Measurements from ENCODE around the gene SUPT3H. TPM values are rescaled to one million over a fixed set of nuclear protein-coding genes. Genes with fewer than 3 reads are reported as not detected.

SUPT3H gene
- polyA plus RNA-seq, 1 donor (not counting 4 experiments of a cell fraction or from before 2014, with no cell fraction given): 7.6 TPM

- no peaks in the 10 kb centered on the region for H3K27me3 ChIP-seq (ENCODE audit: control insufficient read depth, extremely low read depth, insufficient read depth, low read length)
- no peaks in the 10 kb centered on the region for H3K36me3 ChIP-seq (ENCODE audit: control insufficient read depth in 2 of 2, extremely low read depth in 1 of 2, insufficient read depth in 2 of 2, low read length in 2 of 2)
- H3K4me3 ChIP-seq (ENCODE audit: control insufficient read depth in 2 of 3, extremely low read depth in 1 of 3, insufficient read depth in 2 of 3, low read depth in 1 of 3, low read length in 3 of 3): no peak overlapping the region
- no peak overlapping the region for H3K27ac ChIP-seq (ENCODE audit: control insufficient read depth, insufficient read depth, low read length)
- dilution Hi-C loops (cut with MboI; ENCODE audit: extremely low pct_ligation_motif_present, low sequenced_read_pairs): no loop called here
- H3K9me3 ChIP-seq (ENCODE audit: control insufficient read depth, low read depth, low read length): no peaks in the 10 kb centered on the region
- FAIRE-seq (no peak), DNase-seq (ENCODE audit: low read depth, low spot score) (no peak)
- no peak for TF ChIP-seq EZH2 (IDR thresholded peaks at IDR 0.05; ENCODE audit: low read length)
- no peaks in the 10 kb centered on the region for H3K79me2 ChIP-seq (ENCODE audit: control insufficient read depth, insufficient read depth, low read length)
- H2AFZ ChIP-seq (ENCODE audit: control insufficient read depth, low read length): no peak overlapping the region
- H4K20me1 ChIP-seq (ENCODE audit: control insufficient read depth, extremely low read depth, insufficient read depth, low read length): no peaks in the 10 kb centered on the region
- no peak overlapping the region for H3K4me2 ChIP-seq (ENCODE audit: control insufficient read depth, extremely low read depth, insufficient read depth, low read depth, low read length)
- H3K9me1 ChIP-seq (ENCODE audit: control insufficient read depth, extremely low read depth, insufficient read depth, low read length): no peaks in the 10 kb centered on the region
- H3K9ac ChIP-seq (ENCODE audit: control insufficient read depth, extremely low read depth, insufficient read depth, low read length): no peak overlapping the region
- no peaks in the 10 kb centered on the region for H3K4me1 ChIP-seq (ENCODE audit: control insufficient read depth, extremely low read depth, insufficient read depth, low read length)
Measured at GRCh38 chr6:44918671-44919296, 458.9 kb downstream of the SUPT3H start.

- dilution Hi-C loops (cut with MboI; ENCODE audit: extremely low pct_ligation_motif_present, low sequenced_read_pairs): no loop called here
- Histone ChIP-seq H3K27me3 (ENCODE audit: control insufficient read depth, extremely low read depth, insufficient read depth, low read length) (no peaks in the 10 kb centered on the region), H2AFZ (ENCODE audit: control insufficient read depth, low read length) (no peak overlapping the region), H3K4me2 (ENCODE audit: control insufficient read depth, extremely low read depth, insufficient read depth, low read depth, low read length) (no peak overlapping the region), H3K79me2 (ENCODE audit: control insufficient read depth, insufficient read depth, low read length) (no peaks in the 10 kb centered on the region), H3K9ac (ENCODE audit: control insufficient read depth, extremely low read depth, insufficient read depth, low read length) (no peak overlapping the region), H3K4me1 (ENCODE audit: control insufficient read depth, extremely low read depth, insufficient read depth, low read length) (no peaks in the 10 kb centered on the region), H3K4me3 (ENCODE audit: control insufficient read depth in 2 of 3, extremely low read depth in 1 of 3, insufficient read depth in 2 of 3, low read depth in 1 of 3, low read length in 3 of 3) (no peak overlapping the region), H3K9me3 (ENCODE audit: control insufficient read depth, low read depth, low read length) (no peaks in the 10 kb centered on the region), H3K9me1 (ENCODE audit: control insufficient read depth, extremely low read depth, insufficient read depth, low read length) (no peaks in the 10 kb centered on the region), H4K20me1 (ENCODE audit: control insufficient read depth, extremely low read depth, insufficient read depth, low read length) (no peaks in the 10 kb centered on the region), H3K27ac (ENCODE audit: control insufficient read depth, insufficient read depth, low read length) (no peak overlapping the region), H3K36me3 (ENCODE audit: control insufficient read depth in 2 of 2, extremely low read depth in 1 of 2, insufficient read depth in 2 of 2, low read length in 2 of 2) (no peaks in the 10 kb centered on the region)
- no peak for DNase-seq (ENCODE audit: low read depth, low spot score)
- no peak for FAIRE-seq
- TF ChIP-seq CTCF (optimal IDR thresholded peaks at IDR 0.05 in 1 of 3, IDR thresholded peaks at IDR 0.05 in 1 of 3, conservative IDR thresholded peaks at IDR 0.05 in 1 of 3; ENCODE audit: extremely low read depth in 1 of 3, insufficient read depth in 2 of 3, low read length in 3 of 3) (no peak), EZH2 (IDR thresholded peaks at IDR 0.05; ENCODE audit: low read length) (no peak)
Measured at GRCh38 chr6:44917430-44917829, 460.3 kb downstream of the SUPT3H start.

- Histone ChIP-seq H3K27ac (ENCODE audit: control insufficient read depth, insufficient read depth, low read length) (no peak overlapping the region), H3K4me2 (ENCODE audit: control insufficient read depth, extremely low read depth, insufficient read depth, low read depth, low read length) (no peak overlapping the region), H3K4me3 (ENCODE audit: control insufficient read depth in 2 of 3, extremely low read depth in 1 of 3, insufficient read depth in 2 of 3, low read depth in 1 of 3, low read length in 3 of 3) (no peak overlapping the region), H3K9ac (ENCODE audit: control insufficient read depth, extremely low read depth, insufficient read depth, low read length) (no peak overlapping the region), H3K79me2 (ENCODE audit: control insufficient read depth, insufficient read depth, low read length) (no peaks in the 10 kb centered on the region), H4K20me1 (ENCODE audit: control insufficient read depth, extremely low read depth, insufficient read depth, low read length) (no peaks in the 10 kb centered on the region), H3K27me3 (ENCODE audit: control insufficient read depth, extremely low read depth, insufficient read depth, low read length) (no peaks in the 10 kb centered on the region), H3K4me1 (ENCODE audit: control insufficient read depth, extremely low read depth, insufficient read depth, low read length) (no peaks in the 10 kb centered on the region), H3K36me3 (ENCODE audit: control insufficient read depth in 2 of 2, extremely low read depth in 1 of 2, insufficient read depth in 2 of 2, low read length in 2 of 2) (no peaks in the 10 kb centered on the region), H3K9me1 (ENCODE audit: control insufficient read depth, extremely low read depth, insufficient read depth, low read length) (no peaks in the 10 kb centered on the region), H3K9me3 (ENCODE audit: control insufficient read depth, low read depth, low read length) (no peaks in the 10 kb centered on the region), H2AFZ (ENCODE audit: control insufficient read depth, low read length) (no peak overlapping the region)
- TF ChIP-seq EZH2 (IDR thresholded peaks at IDR 0.05; ENCODE audit: low read length): no peak
- dilution Hi-C loops (cut with MboI; ENCODE audit: extremely low pct_ligation_motif_present, low sequenced_read_pairs): no loop called here
- DNase-seq (ENCODE audit: low read depth, low spot score): no peak
- no peak for FAIRE-seq
Measured at GRCh38 chr6:44915111-44915510, 462.6 kb downstream of the SUPT3H start.
